ENCODE measurements around the gene RANBP10. TPM values are rescaled to one million over a fixed set of nuclear protein-coding genes. Genes with fewer than 3 reads are reported as not detected.

RANBP10 gene
- total and polyA plus RNA-seq, 2 of the 13 experiments (the other 11 are each of a cell fraction or from before 2014, with no cell fraction given), result 9.2 to 22.7 TPM

GRCh38 chr16:67841816-67842508 lies 35.6 kb upstream of the RANBP10 start, which contains the start of gene THAP11 (continued):
- peak; percentile 83; the same call in 1 of the 2 replicates for TF ChIP-seq FOXK1 (CRISPR knock-in tag; IDR thresholded peaks at IDR 0.05; ENCODE audit: borderline replicate concordance, low read depth)
- TF ChIP-seq MAZ (IDR thresholded peaks at IDR 0.05; ENCODE audit: borderline replicate concordance, low read depth, low read length), result no peak
- TF ChIP-seq MAZ (CRISPR knock-in tag; IDR thresholded peaks at IDR 0.05; ENCODE audit: low read depth), result peak; percentile 86
- 0 out of 2 replicates have a peak, but pooled peaks have one; percentile 52 for TF ChIP-seq MAF1 (CRISPR knock-in tag; IDR thresholded peaks at IDR 0.05; ENCODE audit: borderline replicate concordance)
- TF ChIP-seq ZNF678 (CRISPR knock-in tag; IDR thresholded peaks at IDR 0.05), result no peak
- TF ChIP-seq RNF2 (conservative IDR thresholded peaks at IDR 0.05; ENCODE audit: low read depth), result peak; percentile 91
- TF ChIP-seq, protein P1, sequence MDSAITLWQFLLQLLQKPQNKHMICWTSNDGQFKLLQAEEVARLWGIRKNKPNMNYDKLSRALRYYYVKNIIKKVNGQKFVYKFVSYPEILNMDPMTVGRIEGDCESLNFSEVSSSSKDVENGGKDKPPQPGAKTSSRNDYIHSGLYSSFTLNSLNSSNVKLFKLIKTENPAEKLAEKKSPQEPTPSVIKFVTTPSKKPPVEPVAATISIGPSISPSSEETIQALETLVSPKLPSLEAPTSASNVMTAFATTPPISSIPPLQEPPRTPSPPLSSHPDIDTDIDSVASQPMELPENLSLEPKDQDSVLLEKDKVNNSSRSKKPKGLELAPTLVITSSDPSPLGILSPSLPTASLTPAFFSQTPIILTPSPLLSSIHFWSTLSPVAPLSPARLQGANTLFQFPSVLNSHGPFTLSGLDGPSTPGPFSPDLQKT (CRISPR knock-in tag; IDR thresholded peaks at IDR 0.05; ENCODE audit: borderline replicate concordance), result no peak
- peak; percentile 76; the same call in 1 of the 2 replicates for TF ChIP-seq MZF1 (CRISPR knock-in tag; IDR thresholded peaks at IDR 0.05; ENCODE audit: borderline replicate concordance)
- TF ChIP-seq GMEB2 (CRISPR knock-in tag; IDR thresholded peaks at IDR 0.05; ENCODE audit: low read depth), result peak; percentile 52; the same call in 1 of the 2 replicates
- TF ChIP-seq, protein P2, sequence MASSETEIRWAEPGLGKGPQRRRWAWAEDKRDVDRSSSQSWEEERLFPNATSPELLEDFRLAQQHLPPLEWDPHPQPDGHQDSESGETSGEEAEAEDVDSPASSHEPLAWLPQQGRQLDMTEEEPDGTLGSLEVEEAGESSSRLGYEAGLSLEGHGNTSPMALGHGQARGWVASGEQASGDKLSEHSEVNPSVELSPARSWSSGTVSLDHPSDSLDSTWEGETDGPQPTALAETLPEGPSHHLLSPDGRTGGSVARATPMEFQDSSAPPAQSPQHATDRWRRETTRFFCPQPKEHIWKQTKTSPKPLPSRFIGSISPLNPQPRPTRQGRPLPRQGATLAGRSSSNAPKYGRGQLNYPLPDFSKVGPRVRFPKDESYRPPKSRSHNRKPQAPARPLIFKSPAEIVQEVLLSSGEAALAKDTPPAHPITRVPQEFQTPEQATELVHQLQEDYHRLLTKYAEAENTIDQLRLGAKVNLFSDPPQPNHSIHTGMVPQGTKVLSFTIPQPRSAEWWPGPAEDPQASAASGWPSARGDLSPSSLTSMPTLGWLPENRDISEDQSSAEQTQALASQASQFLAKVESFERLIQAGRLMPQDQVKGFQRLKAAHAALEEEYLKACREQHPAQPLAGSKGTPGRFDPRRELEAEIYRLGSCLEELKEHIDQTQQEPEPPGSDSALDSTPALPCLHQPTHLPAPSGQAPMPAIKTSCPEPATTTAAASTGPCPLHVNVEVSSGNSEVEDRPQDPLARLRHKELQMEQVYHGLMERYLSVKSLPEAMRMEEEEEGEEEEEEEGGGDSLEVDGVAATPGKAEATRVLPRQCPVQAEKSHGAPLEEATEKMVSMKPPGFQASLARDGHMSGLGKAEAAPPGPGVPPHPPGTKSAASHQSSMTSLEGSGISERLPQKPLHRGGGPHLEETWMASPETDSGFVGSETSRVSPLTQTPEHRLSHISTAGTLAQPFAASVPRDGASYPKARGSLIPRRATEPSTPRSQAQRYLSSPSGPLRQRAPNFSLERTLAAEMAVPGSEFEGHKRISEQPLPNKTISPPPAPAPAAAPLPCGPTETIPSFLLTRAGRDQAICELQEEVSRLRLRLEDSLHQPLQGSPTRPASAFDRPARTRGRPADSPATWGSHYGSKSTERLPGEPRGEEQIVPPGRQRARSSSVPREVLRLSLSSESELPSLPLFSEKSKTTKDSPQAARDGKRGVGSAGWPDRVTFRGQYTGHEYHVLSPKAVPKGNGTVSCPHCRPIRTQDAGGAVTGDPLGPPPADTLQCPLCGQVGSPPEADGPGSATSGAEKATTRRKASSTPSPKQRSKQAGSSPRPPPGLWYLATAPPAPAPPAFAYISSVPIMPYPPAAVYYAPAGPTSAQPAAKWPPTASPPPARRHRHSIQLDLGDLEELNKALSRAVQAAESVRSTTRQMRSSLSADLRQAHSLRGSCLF (CRISPR knock-in tag; IDR thresholded peaks at IDR 0.05; ENCODE audit: borderline replicate concordance), result no peak
- TF ChIP-seq, protein P3, sequence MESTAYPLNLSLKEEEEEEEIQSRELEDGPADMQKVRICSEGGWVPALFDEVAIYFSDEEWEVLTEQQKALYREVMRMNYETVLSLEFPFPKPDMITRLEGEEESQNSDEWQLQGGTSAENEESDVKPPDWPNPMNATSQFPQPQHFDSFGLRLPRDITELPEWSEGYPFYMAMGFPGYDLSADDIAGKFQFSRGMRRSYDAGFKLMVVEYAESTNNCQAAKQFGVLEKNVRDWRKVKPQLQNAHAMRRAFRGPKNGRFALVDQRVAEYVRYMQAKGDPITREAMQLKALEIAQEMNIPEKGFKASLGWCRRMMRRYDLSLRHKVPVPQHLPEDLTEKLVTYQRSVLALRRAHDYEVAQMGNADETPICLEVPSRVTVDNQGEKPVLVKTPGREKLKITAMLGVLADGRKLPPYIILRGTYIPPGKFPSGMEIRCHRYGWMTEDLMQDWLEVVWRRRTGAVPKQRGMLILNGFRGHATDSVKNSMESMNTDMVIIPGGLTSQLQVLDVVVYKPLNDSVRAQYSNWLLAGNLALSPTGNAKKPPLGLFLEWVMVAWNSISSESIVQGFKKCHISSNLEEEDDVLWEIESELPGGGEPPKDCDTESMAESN (CRISPR knock-in tag; conservative IDR thresholded peaks at IDR 0.05), result peak; percentile 49; the same call in 1 of the 2 replicates
- no peak for TF ChIP-seq HNRNPK (IDR thresholded peaks at IDR 0.05; ENCODE audit: low read depth, low read length, poor library complexity, severe bottlenecking)
- TF ChIP-seq ZNF3 (CRISPR knock-in tag; IDR thresholded peaks at IDR 0.05), result no peak
- TF ChIP-seq, protein P4, sequence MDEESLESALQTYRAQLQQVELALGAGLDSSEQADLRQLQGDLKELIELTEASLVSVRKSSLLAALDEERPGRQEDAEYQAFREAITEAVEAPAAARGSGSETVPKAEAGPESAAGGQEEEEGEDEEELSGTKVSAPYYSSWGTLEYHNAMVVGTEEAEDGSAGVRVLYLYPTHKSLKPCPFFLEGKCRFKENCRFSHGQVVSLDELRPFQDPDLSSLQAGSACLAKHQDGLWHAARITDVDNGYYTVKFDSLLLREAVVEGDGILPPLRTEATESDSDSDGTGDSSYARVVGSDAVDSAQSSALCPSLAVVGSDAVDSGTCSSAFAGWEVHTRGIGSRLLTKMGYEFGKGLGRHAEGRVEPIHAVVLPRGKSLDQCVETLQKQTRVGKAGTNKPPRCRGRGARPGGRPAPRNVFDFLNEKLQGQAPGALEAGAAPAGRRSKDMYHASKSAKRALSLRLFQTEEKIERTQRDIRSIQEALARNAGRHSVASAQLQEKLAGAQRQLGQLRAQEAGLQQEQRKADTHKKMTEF (CRISPR knock-in tag; IDR thresholded peaks at IDR 0.05), result peak; percentile 84
- TF ChIP-seq HNRNPLL (IDR thresholded peaks at IDR 0.05; ENCODE audit: low read depth, low read length, poor library complexity, severe bottlenecking), result no peak

Data from HepG2 (cell line).